ENCODE measurements around the gene DPP7.

DPP7 gene

GRCh38 chr9:137147793-137148160 is 33.2 kb upstream of the DPP7 start:
- peak; percentile 58 for DNase-seq (ENCODE audit: low spot score)
- no peak for ATAC-seq (ENCODE audit: low read depth)
- no peaks in the 10 kb centered on the region for H3K36me3 ChIP-seq (ENCODE audit: low read depth)

GRCh38 chr9:137147091-137147792 is 32.7 kb upstream of the DPP7 start:
- no peak for TF ChIP-seq CTCF (IDR thresholded peaks at IDR 0.05; ENCODE audit: poor library complexity, severe bottlenecking)
- ATAC-seq (ENCODE audit: low read depth) (no peak), DNase-seq (ENCODE audit: low spot score) (no peak)
- Histone ChIP-seq H3K36me3 (ENCODE audit: low read depth) (no peaks in the 10 kb centered on the region), H3K27me3 (ENCODE audit: insufficient read depth, poor library complexity, severe bottlenecking) (peaks cover 10% of the 10 kb centered on the region), H3K9me3 (ENCODE audit: severe bottlenecking) (no peaks in the 10 kb centered on the region), H3K4me1 (ENCODE audit: insufficient read depth, poor library complexity, severe bottlenecking) (no peaks in the 10 kb centered on the region), H3K27ac (ENCODE audit: poor library complexity, severe bottlenecking) (no peak overlapping the region), H3K4me3 (ENCODE audit: severe bottlenecking) (no peak overlapping the region)

More at GRCh38 chr9:137147793-137148160, 33.2 kb upstream of the DPP7 start:
- Histone ChIP-seq H3K4me1 (ENCODE audit: insufficient read depth, poor library complexity, severe bottlenecking) (no peaks in the 10 kb centered on the region), H3K4me3 (ENCODE audit: severe bottlenecking) (no peak overlapping the region), H3K27ac (ENCODE audit: poor library complexity, severe bottlenecking) (no peak overlapping the region), H3K9me3 (ENCODE audit: severe bottlenecking) (no peaks in the 10 kb centered on the region), H3K27me3 (ENCODE audit: insufficient read depth, poor library complexity, severe bottlenecking) (peaks cover 10% of the 10 kb centered on the region)
- no peak for TF ChIP-seq CTCF (IDR thresholded peaks at IDR 0.05; ENCODE audit: poor library complexity, severe bottlenecking)

- Histone ChIP-seq H3K9me3 (ENCODE audit: severe bottlenecking) (no peaks in the 10 kb centered on the region), H3K27ac (ENCODE audit: poor library complexity, severe bottlenecking) (no peak overlapping the region), H3K27me3 (ENCODE audit: insufficient read depth, poor library complexity, severe bottlenecking) (peaks cover 10% of the 10 kb centered on the region), H3K36me3 (ENCODE audit: low read depth) (no peaks in the 10 kb centered on the region), H3K4me3 (ENCODE audit: severe bottlenecking) (no peak overlapping the region), H3K4me1 (ENCODE audit: insufficient read depth, poor library complexity, severe bottlenecking) (no peaks in the 10 kb centered on the region)
- TF ChIP-seq CTCF (IDR thresholded peaks at IDR 0.05; ENCODE audit: poor library complexity, severe bottlenecking): no peak
- no peak for DNase-seq (ENCODE audit: low spot score)
- no peak for ATAC-seq (ENCODE audit: low read depth)
Observed at GRCh38 chr9:137146527-137146918, 32.0 kb upstream of the DPP7 start.

GRCh38 chr9:137145731-137146526 is 31.4 kb upstream of the DPP7 start:
- peak; percentile 57 for DNase-seq (ENCODE audit: low spot score)

More at GRCh38 chr9:137145731-137146526, 31.4 kb upstream of the DPP7 start:
- Histone ChIP-seq H3K27me3 (ENCODE audit: insufficient read depth, poor library complexity, severe bottlenecking) (peaks cover 16% of the 10 kb centered on the region), H3K4me3 (ENCODE audit: severe bottlenecking) (no peak overlapping the region), H3K27ac (ENCODE audit: poor library complexity, severe bottlenecking) (no peak overlapping the region), H3K9me3 (ENCODE audit: severe bottlenecking) (no peaks in the 10 kb centered on the region), H3K36me3 (ENCODE audit: low read depth) (no peaks in the 10 kb centered on the region), H3K4me1 (ENCODE audit: insufficient read depth, poor library complexity, severe bottlenecking) (no peaks in the 10 kb centered on the region)
- TF ChIP-seq CTCF (IDR thresholded peaks at IDR 0.05; ENCODE audit: poor library complexity, severe bottlenecking): no peak
- ATAC-seq (ENCODE audit: low read depth): 0 out of 3 replicates have a peak, but pooled peaks have one; percentile 5

Measured in RWPE2 (cell line).